Fibroblast of peridontal ligament (primary cell): Measurements from ENCODE around the gene GNLY.
A peak's percentile ranks its signal among the peaks of the same experiment; 100 is the strongest.
"Not testable (repeated sequence)": the region's sequence is repeated elsewhere in the genome, so short reads cannot be mapped to it uniquely, and the experiment has no call there.

Experiments
- DNase-seq: peaks from one replicate; pipeline ENCODE4 v3.0.0-alpha.2; 2010; ENCODE audit errors: extremely low read depth

GNLY gene

GRCh38 chr2:85710687-85711577 is 16.8 kb downstream of the GNLY start:
- DNase-seq = peak; percentile 62

GRCh38 chr2:85711578-85712060 is 17.5 kb downstream of the GNLY start:
- DNase-seq = no peak

GRCh38 chr2:85712336-85712735 is 18.2 kb downstream of the GNLY start:
- DNase-seq = no peak

- DNase-seq = no peak
Observed at GRCh38 chr2:85712849-85713612, 18.9 kb downstream of the GNLY start.

- no peak for DNase-seq
Observed at GRCh38 chr2:85713836-85714235, 19.7 kb downstream of the GNLY start.

GRCh38 chr2:85714421-85714820 is 20.3 kb downstream of the GNLY start:
- DNase-seq = not testable (repeated sequence)

- no peak for DNase-seq
Observed at GRCh38 chr2:85714841-85715240, 20.7 kb downstream of the GNLY start.

GRCh38 chr2:85716346-85716914 is 22.3 kb downstream of the GNLY start:
- no peak for DNase-seq

GRCh38 chr2:85717308-85718008 is 23.3 kb downstream of the GNLY start:
- DNase-seq = peak; percentile 86

GRCh38 chr2:85718009-85718391 is 23.8 kb downstream of the GNLY start:
- no peak for DNase-seq

GRCh38 chr2:85718885-85719492 is 24.8 kb downstream of the GNLY start:
- DNase-seq = no peak

- DNase-seq = no peak
Observed at GRCh38 chr2:85719609-85720240, 25.6 kb downstream of the GNLY start.

GRCh38 chr2:85720533-85720932 is 26.4 kb downstream of the GNLY start:
- no peak for DNase-seq

- no peak for DNase-seq
Observed at GRCh38 chr2:85721641-85722040, 27.5 kb downstream of the GNLY start.

GRCh38 chr2:85722519-85722918 is 28.4 kb downstream of the GNLY start:
- DNase-seq = no peak

- DNase-seq = peak; percentile 62
Observed at GRCh38 chr2:85723707-85724360, 29.7 kb downstream of the GNLY start.

GRCh38 chr2:85724731-85725181 is 30.6 kb downstream of the GNLY start:
- no peak for DNase-seq

GRCh38 chr2:85725451-85725850 is 31.3 kb downstream of the GNLY start:
- DNase-seq = no peak

- DNase-seq = no peak
Observed at GRCh38 chr2:85727798-85728197, 33.6 kb downstream of the GNLY start.

- DNase-seq = no peak
Observed at GRCh38 chr2:85728342-85728741, 34.2 kb downstream of the GNLY start.
